Right lung (tissue), 5 donors: ENCODE measurements around the gene RBP4. TPM values are rescaled to one million over a fixed set of nuclear protein-coding genes. Genes with fewer than 3 reads are reported as not detected.

Source experiments
- DNase-seq, 2 donors: peaks; one replicate each; pipeline ENCODE4 v3.0.0-alpha.2; 2013
- polyA plus RNA-seq, 5 donors: library from polyadenylated mRNA; unstranded; fragments of 120-200 nt; gene quantifications; one replicate each; pipeline versions ENCODE4 v1.2.1 to v1.2.3, GENCODE V29; 2013; ENCODE audit warnings: inconsistent platforms in 1 of 5, low replicate concordance in 1 of 5; ENCODE audit not compliant: insufficient read length in 5 of 5, insufficient read depth in 1 of 5

RBP4 gene
- polyA plus RNA-seq, 5 donors: 0.34 to 10.2 (median 1.4) TPM

- no peak for DNase-seq
These were observed 3.9 kb downstream of the RBP4 start for GRCh38 chr10:93597075-93597599.

GRCh38 chr10:93596539-93596938 is 4.5 kb downstream of the RBP4 start:
- DNase-seq: no peak

GRCh38 chr10:93595378-93596161 is 5.5 kb downstream of the RBP4 start:
- DNase-seq: no peak

GRCh38 chr10:93594518-93594917 is 6.5 kb downstream of the RBP4 start:
- DNase-seq: no peak

GRCh38 chr10:93593749-93594148 is 7.3 kb downstream of the RBP4 start:
- no peak for DNase-seq

GRCh38 chr10:93593254-93593653 is 7.8 kb downstream of the RBP4 start:
- DNase-seq: no peak

- no peak for DNase-seq
These were observed 9.8 kb downstream of the RBP4 start for GRCh38 chr10:93591065-93591808.

- DNase-seq: no peak
These were observed 10.4 kb downstream of the RBP4 start for GRCh38 chr10:93590638-93591037.

GRCh38 chr10:93589648-93590562 is 11.1 kb downstream of the RBP4 start:
- DNase-seq: no peak

GRCh38 chr10:93584445-93584844 is 16.6 kb downstream of the RBP4 start:
- DNase-seq: no peak

- no peak for DNase-seq
These were observed 20.2 kb downstream of the RBP4 start for GRCh38 chr10:93580828-93581227.

- no peak for DNase-seq
These were observed 20.9 kb downstream of the RBP4 start for GRCh38 chr10:93579985-93580711.

- DNase-seq: no peak
These were observed 21.9 kb downstream of the RBP4 start for GRCh38 chr10:93579089-93579488.

- DNase-seq: no peak
These were observed 23.5 kb downstream of the RBP4 start for GRCh38 chr10:93577565-93577964.

GRCh38 chr10:93576888-93577287 is 24.1 kb downstream of the RBP4 start:
- no peak for DNase-seq

GRCh38 chr10:93573924-93574323 is 27.1 kb downstream of the RBP4 start:
- DNase-seq: no peak

GRCh38 chr10:93573051-93573909 is 27.8 kb downstream of the RBP4 start:
- no peak for DNase-seq

- no peak for DNase-seq
These were observed 28.4 kb downstream of the RBP4 start for GRCh38 chr10:93572606-93573005.

- no peak for DNase-seq
These were observed 30.7 kb downstream of the RBP4 start for GRCh38 chr10:93570383-93570782.

- DNase-seq: no peak
These were observed 33.0 kb downstream of the RBP4 start for GRCh38 chr10:93568105-93568390.
